T-helper 2 cell treated with Interferon-gamma antibody and Interleukin-4, amounts not matched to agents 100 ng/mL and 5 ng/mL, for 36 hours (primary cell): ENCODE data around the gene RBL2. TPM values are rescaled to one million over a fixed set of nuclear protein-coding genes. Genes with fewer than 3 reads are reported as not detected.
"Not testable (repeated sequence)": the region's sequence is repeated elsewhere in the genome, so short reads cannot be mapped to it uniquely, and the experiment has no call there.

Source experiments
- intact Hi-C: fragments of 100-400 bp; cut with micrococcal nuclease; formaldehyde crosslinking; loops from one replicate; pipeline ENCODE4 v1.15.1; 2023
- total RNA-seq: library from RNA; stranded (reverse); gene quantifications from 2 replicates; pipeline ENCODE4 v1.2.3, GENCODE V29; 2022

Gene RBL2, protein sequence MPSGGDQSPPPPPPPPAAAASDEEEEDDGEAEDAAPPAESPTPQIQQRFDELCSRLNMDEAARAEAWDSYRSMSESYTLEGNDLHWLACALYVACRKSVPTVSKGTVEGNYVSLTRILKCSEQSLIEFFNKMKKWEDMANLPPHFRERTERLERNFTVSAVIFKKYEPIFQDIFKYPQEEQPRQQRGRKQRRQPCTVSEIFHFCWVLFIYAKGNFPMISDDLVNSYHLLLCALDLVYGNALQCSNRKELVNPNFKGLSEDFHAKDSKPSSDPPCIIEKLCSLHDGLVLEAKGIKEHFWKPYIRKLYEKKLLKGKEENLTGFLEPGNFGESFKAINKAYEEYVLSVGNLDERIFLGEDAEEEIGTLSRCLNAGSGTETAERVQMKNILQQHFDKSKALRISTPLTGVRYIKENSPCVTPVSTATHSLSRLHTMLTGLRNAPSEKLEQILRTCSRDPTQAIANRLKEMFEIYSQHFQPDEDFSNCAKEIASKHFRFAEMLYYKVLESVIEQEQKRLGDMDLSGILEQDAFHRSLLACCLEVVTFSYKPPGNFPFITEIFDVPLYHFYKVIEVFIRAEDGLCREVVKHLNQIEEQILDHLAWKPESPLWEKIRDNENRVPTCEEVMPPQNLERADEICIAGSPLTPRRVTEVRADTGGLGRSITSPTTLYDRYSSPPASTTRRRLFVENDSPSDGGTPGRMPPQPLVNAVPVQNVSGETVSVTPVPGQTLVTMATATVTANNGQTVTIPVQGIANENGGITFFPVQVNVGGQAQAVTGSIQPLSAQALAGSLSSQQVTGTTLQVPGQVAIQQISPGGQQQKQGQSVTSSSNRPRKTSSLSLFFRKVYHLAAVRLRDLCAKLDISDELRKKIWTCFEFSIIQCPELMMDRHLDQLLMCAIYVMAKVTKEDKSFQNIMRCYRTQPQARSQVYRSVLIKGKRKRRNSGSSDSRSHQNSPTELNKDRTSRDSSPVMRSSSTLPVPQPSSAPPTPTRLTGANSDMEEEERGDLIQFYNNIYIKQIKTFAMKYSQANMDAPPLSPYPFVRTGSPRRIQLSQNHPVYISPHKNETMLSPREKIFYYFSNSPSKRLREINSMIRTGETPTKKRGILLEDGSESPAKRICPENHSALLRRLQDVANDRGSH
- total RNA-seq, result 165 and 168 TPM in 2 replicates

- intact Hi-C loops, result loop anchor here (1.0 to 2.0 kb wide), 4 partner anchors 23 to 304 kb away; partner anchors contain the start of gene AKTIP
Measured at GRCh38 chr16:53434377-53435065, at the start of gene RBL2. TSS of gene RBL2 (plus strand) at chr16:53434471. CDS start at chr16:53434557, 86 bp downstream.

- intact Hi-C loops, result not testable (repeated sequence)
Measured at GRCh38 chr16:53384610-53385009, 49.7 kb upstream of the RBL2 start.

DNA sequence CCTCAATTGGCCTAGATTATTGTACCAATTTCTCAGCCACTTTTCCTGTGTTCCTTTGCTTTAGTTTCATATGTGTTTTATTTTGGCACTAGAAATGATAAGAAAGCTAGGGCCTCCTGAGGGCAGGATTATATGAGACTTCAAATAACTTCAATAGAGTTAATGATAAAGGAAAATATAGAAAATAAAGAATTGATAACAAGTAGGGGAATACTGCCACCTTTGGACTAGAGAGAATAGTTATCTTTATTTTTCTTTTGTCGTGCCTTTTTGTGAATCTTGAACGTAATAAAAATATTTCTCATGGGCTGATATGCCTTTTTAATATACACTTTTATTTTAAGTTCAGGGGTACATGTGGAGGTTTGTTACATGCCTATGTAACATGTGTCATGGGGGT, 29.3 kb upstream of the RBL2 start:
- intact Hi-C loops, result no loop called here

DNA sequence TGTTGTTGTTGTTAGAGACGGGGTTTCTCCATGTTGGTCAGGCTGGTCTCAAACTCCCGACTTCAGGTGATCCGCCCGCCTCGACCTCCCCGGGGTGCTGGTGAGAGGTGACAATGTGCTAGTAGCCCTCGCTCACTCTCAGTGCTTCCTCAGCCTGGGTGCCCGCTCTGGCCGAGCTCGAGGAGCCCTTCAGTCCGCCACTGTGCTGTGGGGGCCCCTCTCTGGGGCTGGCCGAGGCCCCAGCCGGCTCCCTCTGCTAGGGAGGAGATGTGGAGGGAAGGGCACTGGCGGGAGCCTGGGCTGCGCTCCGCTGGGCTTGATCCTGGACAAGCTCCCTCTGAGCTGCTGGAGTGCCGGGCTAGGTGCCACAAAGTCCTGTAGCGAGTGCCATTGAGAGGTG, 21.7 kb upstream of the RBL2 start:
- intact Hi-C loops, result no loop called here

DNA sequence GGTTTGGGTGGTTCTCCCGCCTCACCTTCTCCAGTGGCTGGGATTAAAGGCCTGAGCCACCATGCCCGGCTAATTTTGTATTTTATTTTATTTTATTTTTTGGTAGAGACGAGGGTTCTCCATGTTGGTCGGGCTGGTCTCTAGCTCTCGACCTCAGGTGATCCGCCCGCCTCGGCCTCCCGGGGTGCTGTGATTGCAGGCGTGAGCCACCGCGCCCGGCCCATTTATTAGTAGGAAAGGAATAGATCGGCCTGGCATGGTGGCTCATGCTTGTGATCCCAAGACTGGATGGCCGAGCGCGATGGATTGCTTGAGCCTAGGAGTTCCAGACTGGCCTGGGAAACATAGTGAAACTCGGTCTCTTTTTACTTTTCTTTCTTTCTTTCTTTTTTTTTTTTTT, 20.4 kb upstream of the RBL2 start:
- intact Hi-C loops, result no loop called here

GRCh38 chr16:53414381-53414780, 19.9 kb upstream of the RBL2 start:
- intact Hi-C loops, result no loop called here

DNA sequence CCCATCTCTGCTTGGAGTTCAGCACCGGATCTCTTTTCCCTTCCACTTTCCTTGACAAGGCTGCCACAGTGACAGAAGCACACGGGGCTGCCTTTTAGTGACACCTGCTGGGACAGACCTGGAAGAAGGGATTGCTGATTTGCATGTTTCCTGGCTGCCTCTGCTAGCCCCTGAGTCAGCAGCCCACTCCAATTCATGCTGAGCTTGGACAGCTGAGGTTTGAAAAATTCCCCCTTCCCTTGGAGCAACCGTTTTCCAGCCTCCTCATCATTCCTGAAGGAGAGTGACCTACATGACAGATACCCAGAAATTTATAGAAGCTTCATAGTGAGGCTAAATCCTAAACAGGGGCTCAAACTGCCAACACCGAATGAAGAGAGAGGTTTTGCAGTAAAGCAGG, 18.8 kb upstream of the RBL2 start:
- intact Hi-C loops, result no loop called here

GRCh38 chr16:53417011-53417410, 17.3 kb upstream of the RBL2 start:
- intact Hi-C loops, result no loop called here

DNA sequence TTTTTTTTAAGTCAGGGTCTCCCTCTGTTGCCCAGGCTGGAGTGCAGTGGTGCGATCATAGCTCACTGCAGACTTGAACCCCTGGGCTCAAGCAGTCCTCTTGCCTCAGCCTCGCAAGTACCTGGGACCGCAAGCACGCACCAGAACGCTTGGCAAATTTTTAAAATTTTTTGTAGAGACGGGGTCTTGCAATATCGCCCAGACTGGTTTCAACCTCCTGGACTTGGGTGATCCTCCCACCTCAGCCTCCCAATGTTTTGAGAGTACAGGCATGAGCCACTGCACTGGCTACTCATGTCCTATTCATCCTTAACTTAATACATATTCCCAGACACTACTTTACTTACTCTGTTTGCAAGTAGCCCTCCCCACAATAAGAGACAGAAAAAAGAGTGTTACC, 16.3 kb upstream of the RBL2 start:
- intact Hi-C loops, result no loop called here

- intact Hi-C loops, result not testable (repeated sequence)
Measured at GRCh38 chr16:53419383-53419709, 14.9 kb upstream of the RBL2 start.

DNA sequence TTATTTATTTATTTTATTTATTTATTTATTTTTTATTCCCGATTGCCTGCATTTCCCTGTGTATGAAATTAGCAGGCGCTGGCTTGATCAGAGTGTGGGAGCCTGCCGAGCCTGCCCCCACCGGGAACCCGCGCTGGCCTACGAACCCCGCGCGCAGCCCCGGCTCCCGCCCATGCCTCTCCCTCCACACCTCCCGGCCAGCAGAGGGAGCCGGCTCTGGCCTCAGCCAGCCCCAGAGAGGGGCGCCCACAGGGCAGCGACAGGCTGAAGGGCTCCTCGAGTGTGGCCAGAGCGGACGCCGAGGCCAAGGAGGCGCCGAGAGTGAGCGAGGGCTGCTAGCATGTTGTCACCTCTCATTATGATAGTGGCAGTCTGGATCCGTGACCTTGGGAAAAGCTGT, 13.0 kb upstream of the RBL2 start:
- intact Hi-C loops, result no loop called here

DNA sequence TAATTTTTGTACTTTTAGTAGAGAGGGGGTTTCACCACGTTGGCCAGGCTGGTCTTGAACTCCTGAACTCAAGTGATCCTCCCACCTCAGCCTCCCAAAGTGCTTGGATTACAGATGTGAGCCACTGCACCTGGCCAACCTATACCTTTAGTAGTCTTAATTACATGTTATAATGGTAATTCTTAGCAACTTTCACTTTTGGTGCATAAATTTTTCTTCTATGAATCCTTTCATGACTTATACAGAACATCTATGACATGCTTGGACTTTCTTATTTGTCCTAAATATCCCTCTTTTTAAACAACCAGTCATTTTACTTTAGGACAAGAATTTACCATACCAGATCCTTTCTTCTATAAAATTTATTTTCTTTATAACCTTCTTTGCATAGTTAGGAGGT, 10.3 kb upstream of the RBL2 start:
- intact Hi-C loops, result not testable (repeated sequence)

DNA sequence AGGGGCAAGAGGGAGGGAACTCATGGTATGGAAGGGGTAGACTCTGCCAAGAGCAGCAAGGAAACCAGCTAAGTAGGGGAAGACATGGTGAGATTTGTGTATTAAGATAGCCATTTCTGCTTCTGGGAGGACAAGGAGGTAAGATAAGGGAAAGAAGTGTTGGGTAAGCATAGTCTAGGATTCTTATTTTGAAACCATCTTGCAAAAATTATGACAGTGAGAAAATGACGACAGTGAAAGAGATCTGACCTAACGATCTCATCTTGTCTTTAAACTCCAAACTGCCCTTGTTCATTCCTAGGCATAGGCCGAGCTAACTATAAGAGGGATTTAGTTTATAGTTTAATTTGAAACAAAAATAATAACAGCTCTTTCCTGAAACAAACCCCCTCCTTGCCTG, 5.6 kb upstream of the RBL2 start:
- intact Hi-C loops, result no loop called here

DNA sequence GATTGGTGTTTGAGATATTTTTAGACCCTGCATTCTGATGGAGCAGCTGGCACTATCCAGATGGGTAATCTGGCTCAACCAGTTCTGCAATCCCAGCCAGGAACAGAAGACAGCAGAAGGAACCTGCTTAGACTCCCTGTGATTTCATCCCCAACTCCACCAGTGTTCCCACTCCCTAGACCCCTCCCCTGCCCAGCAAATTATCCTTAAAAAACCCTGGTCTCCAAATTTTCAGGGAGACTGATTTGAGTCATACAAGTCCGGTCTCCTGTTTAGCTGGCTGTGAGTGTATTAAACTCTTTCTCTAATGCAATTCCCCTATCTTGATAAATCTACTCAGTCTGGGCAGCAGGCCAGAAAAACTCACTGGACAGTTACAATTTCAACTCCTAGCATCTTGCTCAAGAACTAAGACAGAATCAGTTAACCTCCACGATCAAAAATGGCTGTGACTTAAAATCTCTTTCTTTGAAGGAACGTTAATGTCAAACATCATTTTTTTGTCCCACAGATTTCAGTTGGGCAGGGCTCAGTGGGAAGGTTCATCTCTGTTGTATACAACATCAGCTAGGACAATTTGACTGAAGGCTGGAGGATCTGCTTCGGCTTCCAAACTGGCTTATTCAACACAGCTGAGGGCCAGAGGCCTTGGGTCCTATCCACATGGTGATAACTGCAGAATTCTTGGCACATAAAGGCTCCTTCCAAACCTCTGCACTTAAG, 4.9 kb upstream of the RBL2 start:
- intact Hi-C loops, result no loop called here

DNA sequence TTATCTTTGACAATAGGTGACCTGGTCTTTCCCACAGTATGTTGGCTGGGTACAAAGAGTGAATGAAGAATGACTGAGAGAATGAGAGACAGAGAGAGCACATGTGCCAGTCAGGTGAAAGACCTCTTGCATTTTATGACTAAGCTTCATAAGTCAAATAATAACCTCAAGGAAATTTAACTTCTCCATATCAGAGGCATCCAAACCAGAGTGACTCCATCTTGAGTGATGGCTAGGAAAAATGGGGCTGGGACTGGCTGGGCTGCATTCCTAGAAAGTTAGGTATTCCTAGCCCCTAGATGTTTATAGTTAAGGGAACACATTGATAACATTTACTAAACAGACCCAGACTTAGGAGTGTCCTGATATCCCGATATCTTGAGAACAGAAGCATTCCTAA, 3.9 kb upstream of the RBL2 start:
- intact Hi-C loops, result no loop called here

DNA sequence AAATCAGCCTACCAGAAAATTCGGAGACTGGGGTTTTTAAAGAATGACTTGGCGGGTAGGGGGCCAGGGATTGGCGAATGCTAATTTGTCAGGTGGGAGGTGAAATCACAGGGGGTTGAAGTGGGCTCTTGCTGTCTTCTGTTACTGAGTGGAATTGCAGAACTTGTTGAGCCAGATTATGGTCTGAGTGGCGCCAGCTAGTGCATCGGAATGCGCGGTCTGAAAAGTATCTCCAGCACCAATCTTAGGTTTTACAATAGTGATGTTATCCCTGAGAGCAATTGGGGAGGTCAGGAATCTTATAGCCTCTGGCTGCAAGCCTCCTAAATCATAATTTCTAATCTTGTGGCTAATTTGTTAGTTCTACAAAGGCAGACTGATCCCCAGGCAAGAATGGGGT, 762 bp upstream of the RBL2 start:
- intact Hi-C loops, result no loop called here

- intact Hi-C loops, result loop anchor here (1.0 to 2.0 kb wide), 3 partner anchors 69 to 304 kb away; partner anchors contain the start of gene AKTIP
Measured at GRCh38 chr16:53433930-53434376, 318 bp upstream of the RBL2 start.

- intact Hi-C loops, result loop anchor here (1.0 to 2.0 kb wide), 2 partner anchors 22 to 76 kb away; no protein-coding TSS in a partner anchor
Measured at GRCh38 chr16:53435066-53435688, 906 bp downstream of the RBL2 start.

DNA sequence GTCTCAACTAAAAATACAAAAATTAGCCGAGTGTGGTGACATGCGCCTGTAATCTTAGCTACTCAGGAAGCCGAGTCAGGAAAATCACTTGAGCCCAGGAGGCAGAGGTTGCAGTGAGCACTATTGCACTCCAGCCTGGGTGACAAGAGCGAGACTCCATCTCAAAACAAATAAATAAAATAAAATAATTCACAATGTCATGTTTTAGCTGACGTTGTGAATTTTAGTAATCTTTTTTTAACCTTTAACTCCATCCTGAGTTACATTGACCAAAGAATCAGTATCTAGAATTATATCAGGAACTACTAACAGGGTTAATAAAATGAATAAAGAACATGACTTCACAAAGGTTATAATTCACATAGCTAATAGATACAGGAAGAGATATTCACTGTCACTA, 5.9 kb downstream of the RBL2 start:
- intact Hi-C loops, result no loop called here

- intact Hi-C loops, result no loop called here
Measured at GRCh38 chr16:53445534-53445933, 11.3 kb downstream of the RBL2 start.
